Activated naive CD4-positive, alpha-beta T cell treated with anti-CD3 and anti-CD28 coated beads, Interleukin-2, amount 50 U/mL, for 24 hours (primary cell): ENCODE measurements around the gene C10orf143.

ENCODE experiments used
- H3K27ac Mint-ChIP-seq: one replicate; pipeline ENCODE4 v1.8.0; 2021; ENCODE audit warnings: mild to moderate bottlenecking, mixed read lengths
- H3K27me3 Mint-ChIP-seq: one replicate; pipeline ENCODE4 v1.8.0; 2021; ENCODE audit warnings: mixed read lengths
- H3K36me3 Mint-ChIP-seq: one replicate; pipeline ENCODE4 v1.8.0; 2021; ENCODE audit warnings: mixed read lengths
- H3K4me1 Mint-ChIP-seq: one replicate; pipeline ENCODE4 v1.8.0; 2021; ENCODE audit warnings: mixed read lengths
- H3K4me3 Mint-ChIP-seq: one replicate; pipeline ENCODE4 v1.8.0; 2021; ENCODE audit warnings: mild to moderate bottlenecking, mixed read lengths
- H3K9me3 Mint-ChIP-seq: one replicate; pipeline ENCODE4 v1.8.0; 2021; ENCODE audit warnings: mixed read lengths

C10orf143 gene

GRCh38 chr10:130078120-130078519, 32.5 kb downstream of the C10orf143 start:
- Mint-ChIP-seq H3K4me3 (no peak overlapping the region), H3K27ac (no peak overlapping the region), H3K4me1 (no peaks in the 10 kb centered on the region), H3K9me3 (peaks cover under 1% of the 10 kb centered on the region), H3K36me3 (peaks cover 39% of the 10 kb centered on the region), H3K27me3 (no peaks in the 10 kb centered on the region)

DNA sequence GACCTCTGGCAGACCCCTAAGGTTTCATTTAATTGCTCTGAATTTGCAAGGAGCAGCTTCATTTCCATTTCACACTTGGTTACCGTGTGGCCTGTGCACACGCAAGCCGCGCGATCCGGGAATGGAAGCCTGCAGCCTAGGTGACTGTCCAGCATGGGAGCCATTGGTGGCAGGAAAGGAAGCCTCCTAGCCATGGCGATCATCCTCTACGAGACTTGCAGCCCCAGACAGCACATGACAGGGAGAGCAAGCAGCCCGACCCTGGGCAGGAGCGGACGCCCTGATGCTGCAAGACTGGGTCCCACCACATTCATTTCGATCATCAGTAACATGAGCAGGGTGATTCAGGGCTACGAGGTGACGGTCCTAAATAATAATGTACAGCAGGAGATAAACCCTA, 33.9 kb downstream of the C10orf143 start:
- Mint-ChIP-seq H3K4me3 (no peak overlapping the region), H3K27ac (no peak overlapping the region), H3K27me3 (no peaks in the 10 kb centered on the region), H3K4me1 (no peaks in the 10 kb centered on the region), H3K36me3 (peaks cover 41% of the 10 kb centered on the region), H3K9me3 (peaks cover 6% of the 10 kb centered on the region)

GRCh38 chr10:130074639-130075038, 36.0 kb downstream of the C10orf143 start:
- H3K9me3 Mint-ChIP-seq, result peaks cover 6% of the 10 kb centered on the region
- no peak overlapping the region for H3K27ac Mint-ChIP-seq
- H3K4me3 Mint-ChIP-seq, result no peak overlapping the region
- no peaks in the 10 kb centered on the region for H3K4me1 Mint-ChIP-seq
- no peaks in the 10 kb centered on the region for H3K27me3 Mint-ChIP-seq
- peaks cover 35% of the 10 kb centered on the region for H3K36me3 Mint-ChIP-seq

DNA sequence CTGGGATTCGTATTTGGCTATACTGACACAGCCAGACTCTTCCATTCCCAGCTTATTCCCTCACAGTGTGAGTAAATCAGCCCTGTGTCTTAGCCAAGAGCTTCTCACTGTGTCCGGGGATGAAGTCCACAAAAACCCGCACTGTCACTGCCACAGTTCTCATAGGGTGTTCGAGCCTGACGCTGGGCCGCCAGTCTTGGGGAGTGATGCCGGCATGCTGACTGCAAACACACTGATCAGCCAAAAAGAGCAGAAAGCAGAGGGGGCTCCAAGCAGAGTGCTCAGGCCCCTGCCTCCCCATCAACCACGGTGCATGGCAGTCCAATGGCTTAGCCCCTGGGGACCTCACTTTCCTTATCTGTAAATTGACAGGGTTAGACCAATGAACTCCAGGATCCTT, 36.7 kb downstream of the C10orf143 start:
- Mint-ChIP-seq H3K4me3 (no peak overlapping the region), H3K36me3 (peaks cover 33% of the 10 kb centered on the region), H3K4me1 (no peaks in the 10 kb centered on the region), H3K27ac (no peak overlapping the region), H3K9me3 (peaks cover 6% of the 10 kb centered on the region), H3K27me3 (no peaks in the 10 kb centered on the region)

DNA sequence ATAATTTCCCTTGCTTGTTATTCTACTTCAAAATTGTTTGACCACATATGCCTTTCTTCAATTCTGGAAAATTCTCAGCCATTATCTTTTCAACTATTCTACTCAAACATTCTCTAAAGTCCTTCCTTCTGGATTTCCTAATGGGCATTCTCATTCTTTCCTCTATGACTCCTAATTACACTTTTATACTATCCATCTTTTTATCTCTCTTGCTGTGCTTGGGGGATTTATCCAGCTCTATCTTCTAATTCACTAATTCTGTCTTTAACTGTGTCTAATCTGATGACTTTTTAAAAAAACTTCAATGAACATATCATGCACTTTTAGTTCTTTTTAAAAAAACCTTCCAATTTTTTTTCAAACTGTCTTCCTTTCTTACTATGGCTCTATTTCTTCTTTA, 38.4 kb downstream of the C10orf143 start:
- peaks cover 6% of the 10 kb centered on the region for H3K9me3 Mint-ChIP-seq
- H3K4me3 Mint-ChIP-seq, result no peak overlapping the region
- no peak overlapping the region for H3K27ac Mint-ChIP-seq
- H3K4me1 Mint-ChIP-seq, result no peaks in the 10 kb centered on the region
- H3K36me3 Mint-ChIP-seq, result peaks cover 36% of the 10 kb centered on the region
- H3K27me3 Mint-ChIP-seq, result no peaks in the 10 kb centered on the region

GRCh38 chr10:130067893-130068292, 42.7 kb downstream of the C10orf143 start:
- Mint-ChIP-seq H3K27me3 (no peaks in the 10 kb centered on the region), H3K4me1 (no peaks in the 10 kb centered on the region), H3K9me3 (peaks cover 6% of the 10 kb centered on the region), H3K36me3 (peaks cover 13% of the 10 kb centered on the region), H3K4me3 (no peak overlapping the region), H3K27ac (peak overlapping the region; percentile 21)

- Mint-ChIP-seq H3K27me3 (no peaks in the 10 kb centered on the region), H3K4me3 (no peak overlapping the region), H3K36me3 (peaks cover 11% of the 10 kb centered on the region), H3K27ac (no peak overlapping the region), H3K4me1 (no peaks in the 10 kb centered on the region), H3K9me3 (no peaks in the 10 kb centered on the region)
Observed at GRCh38 chr10:130066743-130067142, 43.9 kb downstream of the C10orf143 start.

- H3K36me3 Mint-ChIP-seq, result peaks cover 14% of the 10 kb centered on the region
- H3K9me3 Mint-ChIP-seq, result no peaks in the 10 kb centered on the region
- H3K27ac Mint-ChIP-seq, result no peak overlapping the region
- no peak overlapping the region for H3K4me3 Mint-ChIP-seq
- H3K27me3 Mint-ChIP-seq, result no peaks in the 10 kb centered on the region
- H3K4me1 Mint-ChIP-seq, result no peaks in the 10 kb centered on the region
Observed at GRCh38 chr10:130065251-130065650, 45.4 kb downstream of the C10orf143 start.

GRCh38 chr10:130064783-130065182, 45.8 kb downstream of the C10orf143 start:
- Mint-ChIP-seq H3K4me1 (no peaks in the 10 kb centered on the region), H3K4me3 (no peak overlapping the region), H3K36me3 (peaks cover 14% of the 10 kb centered on the region), H3K27ac (no peak overlapping the region), H3K9me3 (no peaks in the 10 kb centered on the region), H3K27me3 (no peaks in the 10 kb centered on the region)

GRCh38 chr10:130062976-130063375, 47.7 kb downstream of the C10orf143 start:
- Mint-ChIP-seq H3K4me3 (no peak overlapping the region), H3K4me1 (no peaks in the 10 kb centered on the region), H3K27ac (no peak overlapping the region), H3K27me3 (no peaks in the 10 kb centered on the region), H3K9me3 (no peaks in the 10 kb centered on the region), H3K36me3 (peaks cover 16% of the 10 kb centered on the region)

DNA sequence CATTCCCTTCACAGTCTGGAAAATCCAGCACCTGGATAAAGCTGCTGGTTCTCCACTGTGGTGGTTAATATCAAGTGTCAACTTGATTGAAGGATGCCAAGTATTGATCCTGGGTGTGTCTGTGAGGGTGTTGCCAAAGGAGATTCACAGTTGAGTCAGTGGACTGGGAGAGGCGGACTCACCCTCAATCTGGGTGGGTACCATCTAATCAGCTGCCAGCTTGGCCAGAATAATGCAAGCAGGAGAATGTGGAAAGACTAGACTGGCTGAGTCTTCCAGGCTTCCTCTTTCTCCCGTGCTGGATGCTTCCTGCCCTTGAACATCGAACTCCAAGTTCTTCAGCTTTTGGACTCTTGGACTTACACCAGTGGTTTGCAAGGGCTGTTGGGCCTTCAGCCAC, 48.4 kb downstream of the C10orf143 start:
- no peaks in the 10 kb centered on the region for H3K27me3 Mint-ChIP-seq
- H3K9me3 Mint-ChIP-seq, result no peaks in the 10 kb centered on the region
- H3K36me3 Mint-ChIP-seq, result peaks cover 11% of the 10 kb centered on the region
- no peak overlapping the region for H3K27ac Mint-ChIP-seq
- no peaks in the 10 kb centered on the region for H3K4me1 Mint-ChIP-seq
- no peak overlapping the region for H3K4me3 Mint-ChIP-seq

DNA sequence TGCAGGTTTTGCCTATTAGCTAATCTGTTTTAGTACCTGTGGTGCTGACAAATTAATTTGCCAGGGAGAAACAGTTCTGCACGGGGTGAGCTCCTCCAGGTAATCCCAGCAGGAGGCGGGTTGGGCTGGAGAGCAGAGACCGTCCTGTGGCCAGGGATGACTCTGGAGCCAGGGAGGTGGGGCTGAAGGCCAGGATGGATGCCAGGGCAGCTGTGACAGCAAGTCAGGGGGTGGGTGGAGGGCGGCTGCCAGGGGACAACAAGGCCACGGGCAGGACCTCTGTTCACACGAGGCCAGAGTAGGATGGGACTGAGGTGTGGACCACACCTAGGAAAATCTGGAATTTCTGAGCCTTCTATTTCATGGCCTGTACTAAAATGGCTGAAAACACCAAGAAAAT, 48.9 kb downstream of the C10orf143 start:
- Mint-ChIP-seq H3K9me3 (no peaks in the 10 kb centered on the region), H3K4me3 (no peak overlapping the region), H3K27me3 (no peaks in the 10 kb centered on the region), H3K36me3 (peaks cover 12% of the 10 kb centered on the region), H3K27ac (no peak overlapping the region), H3K4me1 (no peaks in the 10 kb centered on the region)

GRCh38 chr10:130054021-130054420, 56.6 kb downstream of the C10orf143 start:
- H3K4me3 Mint-ChIP-seq, result no peak overlapping the region
- H3K27ac Mint-ChIP-seq, result no peak overlapping the region
- H3K4me1 Mint-ChIP-seq, result no peaks in the 10 kb centered on the region
- H3K27me3 Mint-ChIP-seq, result no peaks in the 10 kb centered on the region
- H3K36me3 Mint-ChIP-seq, result peaks cover 4% of the 10 kb centered on the region
- H3K9me3 Mint-ChIP-seq, result no peaks in the 10 kb centered on the region

DNA sequence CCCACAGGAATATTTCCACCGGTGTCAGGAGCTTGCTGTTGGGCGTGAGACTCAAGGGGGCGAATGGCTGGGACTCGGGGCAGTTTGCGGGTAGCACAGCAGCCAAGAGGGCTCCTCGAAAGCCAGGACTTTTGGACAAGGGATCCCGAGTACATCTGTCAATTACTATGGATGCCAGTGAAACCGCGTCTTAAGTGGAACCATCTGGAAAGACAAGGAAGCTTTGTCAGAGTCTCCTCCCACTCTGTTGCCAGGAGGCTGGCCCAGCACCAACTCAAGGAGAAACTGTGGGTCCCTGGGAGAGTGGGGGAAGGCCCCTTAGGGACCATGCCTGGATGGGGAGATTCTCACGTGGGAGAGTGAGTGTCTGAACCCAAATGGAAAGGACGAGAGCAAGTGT, 57.1 kb downstream of the C10orf143 start:
- no peaks in the 10 kb centered on the region for H3K27me3 Mint-ChIP-seq
- no peak overlapping the region for H3K4me3 Mint-ChIP-seq
- H3K4me1 Mint-ChIP-seq, result no peaks in the 10 kb centered on the region
- no peak overlapping the region for H3K27ac Mint-ChIP-seq
- no peaks in the 10 kb centered on the region for H3K9me3 Mint-ChIP-seq
- H3K36me3 Mint-ChIP-seq, result peaks cover 4% of the 10 kb centered on the region

DNA sequence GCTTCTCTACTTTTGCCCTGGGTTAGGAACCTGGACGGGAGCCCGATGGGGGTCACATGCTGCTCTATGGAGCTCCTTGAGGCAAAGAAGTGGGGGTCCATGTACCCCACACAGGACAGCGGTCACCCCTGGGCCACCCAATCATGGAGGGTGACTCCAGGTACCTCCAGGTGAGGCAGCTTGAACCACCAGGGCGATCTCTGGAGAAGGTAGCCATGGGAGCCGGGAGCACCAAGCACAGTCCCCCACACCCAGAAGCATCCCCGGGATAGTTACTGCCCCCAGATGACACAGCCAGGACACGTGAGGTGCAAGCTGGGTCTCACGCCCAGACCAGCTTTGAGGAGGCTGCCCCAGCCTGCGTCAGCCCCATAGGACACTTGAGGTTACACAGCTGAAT, 58.4 kb downstream of the C10orf143 start:
- H3K36me3 Mint-ChIP-seq, result peaks cover 3% of the 10 kb centered on the region
- no peaks in the 10 kb centered on the region for H3K27me3 Mint-ChIP-seq
- H3K4me3 Mint-ChIP-seq, result no peak overlapping the region
- no peaks in the 10 kb centered on the region for H3K4me1 Mint-ChIP-seq
- H3K27ac Mint-ChIP-seq, result no peak overlapping the region
- H3K9me3 Mint-ChIP-seq, result no peaks in the 10 kb centered on the region

DNA sequence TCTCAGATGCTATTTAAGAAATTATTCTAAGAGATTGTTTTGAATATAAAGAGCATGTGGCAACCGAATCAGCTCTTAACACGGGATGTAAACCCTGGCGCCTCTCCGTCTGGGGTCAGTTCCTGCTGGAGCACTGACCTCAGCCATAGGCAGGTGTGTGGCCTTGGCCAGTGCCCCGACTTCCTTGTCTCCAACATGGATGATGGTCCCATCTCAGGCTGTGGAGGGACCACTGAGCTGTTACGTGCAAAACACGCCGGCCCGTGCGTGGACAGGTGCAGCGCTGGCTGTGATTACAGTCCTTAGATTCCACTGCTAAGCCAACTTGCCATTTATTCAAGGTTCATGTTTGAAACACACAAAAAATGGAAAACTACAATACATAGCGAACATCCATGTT, 59.9 kb downstream of the C10orf143 start:
- no peak overlapping the region for H3K4me3 Mint-ChIP-seq
- H3K27me3 Mint-ChIP-seq, result no peaks in the 10 kb centered on the region
- no peaks in the 10 kb centered on the region for H3K9me3 Mint-ChIP-seq
- H3K4me1 Mint-ChIP-seq, result no peaks in the 10 kb centered on the region
- peaks cover 3% of the 10 kb centered on the region for H3K36me3 Mint-ChIP-seq
- no peak overlapping the region for H3K27ac Mint-ChIP-seq

DNA sequence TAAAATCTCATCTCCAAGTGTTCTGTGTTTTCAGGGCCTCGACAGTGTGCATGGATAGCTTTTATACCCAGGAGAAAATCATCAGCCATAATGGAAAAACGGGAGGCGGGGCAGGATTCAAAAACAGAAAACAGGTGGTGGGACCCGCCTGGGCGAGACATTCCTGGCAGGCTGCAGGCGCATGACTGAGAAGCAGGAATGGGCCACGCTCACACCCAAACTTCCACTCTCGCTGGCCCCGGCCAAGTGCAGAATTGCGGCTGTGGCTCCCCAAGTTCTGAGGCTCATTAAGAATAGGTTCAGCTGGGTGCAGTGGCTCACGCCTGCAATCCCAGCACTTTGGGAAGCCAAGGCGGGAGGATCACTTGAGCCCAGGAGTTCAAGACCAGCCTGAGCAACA, 60.6 kb downstream of the C10orf143 start:
- no peaks in the 10 kb centered on the region for H3K27me3 Mint-ChIP-seq
- H3K27ac Mint-ChIP-seq, result no peak overlapping the region
- no peaks in the 10 kb centered on the region for H3K9me3 Mint-ChIP-seq
- H3K4me3 Mint-ChIP-seq, result no peak overlapping the region
- H3K36me3 Mint-ChIP-seq, result peaks cover 2% of the 10 kb centered on the region
- H3K4me1 Mint-ChIP-seq, result no peaks in the 10 kb centered on the region
